Smooth muscle cell (in vitro differentiated cells): Measurements from ENCODE around the gene QSOX1. TPM values are rescaled to one million over a fixed set of nuclear protein-coding genes. Genes with fewer than 3 reads are reported as not detected.
A peak's percentile ranks its signal among the peaks of the same experiment; 100 is the strongest.

Source experiments
- DNase-seq: peaks from one replicate; lab custom pipeline; 2025; ENCODE audit not compliant: unreplicated experiment; lab: John Stamatoyannopoulos, UW
- H2AFZ ChIP-seq: fragments of 200-600 bp; sonication (generic); 2 replicates; pipeline ENCODE4 v1.6.0; 2016; ENCODE audit warnings: antibody characterized with exemption, low read depth, mild to moderate bottlenecking
- H3F3A ChIP-seq: fragments of 200-600 bp; sonication (generic); 2 replicates; pipeline ENCODE4 v1.6.0; 2017; ENCODE audit warnings: antibody characterized with exemption, low read depth
- H3K27ac ChIP-seq: fragments of 200-600 bp; sonication (generic); 2 replicates; pipeline ENCODE4 v1.5.1; 2016; ENCODE audit warnings: low read depth, mild to moderate bottlenecking
- H3K27me3 ChIP-seq: fragments of 200-600 bp; sonication (generic); 2 replicates; pipeline ENCODE4 v1.6.1; 2016; ENCODE audit warnings: low read depth, mild to moderate bottlenecking
- H3K36me3 ChIP-seq: fragments of 200-600 bp; sonication (generic); 2 replicates; pipeline ENCODE4 v1.5.1; 2016; ENCODE audit warnings: low read depth
- H3K4me1 ChIP-seq: fragments of 200-600 bp; sonication (generic); 2 replicates; pipeline ENCODE4 v1.5.1; 2016; ENCODE audit warnings: low read depth
- H3K4me2 ChIP-seq: fragments of 200-600 bp; sonication (generic); 2 replicates; pipeline ENCODE4 v1.6.0; 2016; ENCODE audit warnings: mild to moderate bottlenecking
- H3K4me3 ChIP-seq: fragments of 200-600 bp; sonication (generic); 2 replicates; pipeline ENCODE4 v1.5.1; 2016; ENCODE audit warnings: mild to moderate bottlenecking
- H3K79me2 ChIP-seq: fragments of 200-600 bp; sonication (generic); 2 replicates; pipeline ENCODE4 v1.6.0; 2016; ENCODE audit warnings: low read depth, mild to moderate bottlenecking
- H3K9ac ChIP-seq: fragments of 200-600 bp; sonication (generic); 2 replicates; pipeline ENCODE4 v1.6.0; 2016; ENCODE audit warnings: low read depth
- H3K9me3 ChIP-seq: fragments of 200-600 bp; sonication (generic); replicated peaks from 2 replicates; pipeline ENCODE4 v1.5.1; 2016; ENCODE audit warnings: low read depth
- H4K20me1 ChIP-seq: fragments of 200-600 bp; sonication (generic); 2 replicates; pipeline ENCODE4 v1.6.0; 2016; ENCODE audit warnings: low read depth
- WGBS: methylation state at CpG from one replicate; pipeline ENCODE4 v1.1.7; 2016; ENCODE audit warnings: low lambda C conversion rate; 5-methylcytosine and 5-hydroxymethylcytosine counted together
- polyA plus RNA-seq: library from polyadenylated mRNA; unstranded; fragments of >200 nt; fragmentation: Nextera tagmentation; extraction: Ambion mirVana; gene quantifications from 2 replicates; pipeline ENCODE4 v1.2.1, GENCODE V29; 2016
- total RNA-seq: library from RNA; depleted of rRNA; stranded (reverse); fragments of >200 nt; gene quantifications from 2 replicates; pipeline ENCODE4 v1.2.3, GENCODE V29; 2014
- TF ChIP-seq, protein P1 (sequence below): fragments of 200-600 bp; sonication (generic); IDR thresholded peaks from 2 replicates; pipeline ENCODE4 v1.5.1; 2017; ENCODE audit warnings: borderline replicate concordance, mild to moderate bottlenecking, antibody characterized with exemption; ENCODE audit not compliant: insufficient read depth, poor library complexity, severe bottlenecking

The QSOX1 gene
- total and polyA plus RNA-seq, 2 experiments from 2014 or later = 71.5 to 75.8 TPM

DNA sequence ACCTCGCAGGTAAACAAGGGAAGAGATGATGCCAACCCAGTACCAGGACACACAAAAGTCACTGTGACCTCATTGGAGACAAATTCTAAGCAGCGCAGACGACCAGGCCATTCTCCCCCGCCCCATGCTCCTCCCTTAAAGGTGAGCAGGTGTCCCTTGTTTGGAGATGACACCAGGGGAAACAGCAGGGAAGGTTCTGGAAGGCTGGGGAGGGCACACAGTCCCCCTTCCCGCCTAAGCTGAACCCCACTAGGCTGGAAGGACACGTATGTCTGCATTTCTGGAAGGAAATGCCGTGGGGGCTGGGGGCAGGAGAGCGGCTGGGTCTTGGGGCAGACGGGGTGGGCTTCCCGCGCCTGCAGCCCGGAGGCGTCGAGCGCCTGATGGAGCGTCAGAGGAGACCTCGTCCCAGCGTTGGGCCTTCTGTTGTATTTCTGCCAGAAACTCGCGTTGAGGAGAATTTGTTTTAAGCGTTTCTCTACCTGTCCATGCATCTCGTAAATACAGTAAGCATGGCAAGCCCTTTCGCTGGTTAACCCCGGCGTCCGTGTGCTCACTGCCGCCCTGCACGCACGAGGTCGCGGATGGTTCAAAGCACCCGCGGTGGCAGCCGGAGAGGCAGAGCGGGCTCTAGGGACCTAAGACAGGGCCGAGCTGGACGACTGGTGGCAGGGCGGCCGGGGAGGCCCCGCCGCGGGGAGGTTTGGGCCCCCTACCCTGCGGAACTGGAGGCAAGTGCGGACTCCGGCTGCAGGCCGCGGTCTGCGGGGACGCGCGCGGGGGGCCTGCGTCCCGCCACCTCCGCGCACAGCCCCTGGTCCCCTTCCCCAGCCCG, 74.2 kb downstream of the QSOX1 start:
- H3K27me3 ChIP-seq = peaks cover 100% of the 10 kb centered on the region
- no peaks in the 10 kb centered on the region for H3K36me3 ChIP-seq
- H4K20me1 ChIP-seq = no peaks in the 10 kb centered on the region
- H3K9me3 ChIP-seq = no peaks in the 10 kb centered on the region
- peak overlapping the region; percentile 95 for H3K4me2 ChIP-seq
- H3K9ac ChIP-seq = no peak overlapping the region
- DNase-seq = no peak
- H3K27ac ChIP-seq = no peak overlapping the region
- TF ChIP-seq, protein P1, sequence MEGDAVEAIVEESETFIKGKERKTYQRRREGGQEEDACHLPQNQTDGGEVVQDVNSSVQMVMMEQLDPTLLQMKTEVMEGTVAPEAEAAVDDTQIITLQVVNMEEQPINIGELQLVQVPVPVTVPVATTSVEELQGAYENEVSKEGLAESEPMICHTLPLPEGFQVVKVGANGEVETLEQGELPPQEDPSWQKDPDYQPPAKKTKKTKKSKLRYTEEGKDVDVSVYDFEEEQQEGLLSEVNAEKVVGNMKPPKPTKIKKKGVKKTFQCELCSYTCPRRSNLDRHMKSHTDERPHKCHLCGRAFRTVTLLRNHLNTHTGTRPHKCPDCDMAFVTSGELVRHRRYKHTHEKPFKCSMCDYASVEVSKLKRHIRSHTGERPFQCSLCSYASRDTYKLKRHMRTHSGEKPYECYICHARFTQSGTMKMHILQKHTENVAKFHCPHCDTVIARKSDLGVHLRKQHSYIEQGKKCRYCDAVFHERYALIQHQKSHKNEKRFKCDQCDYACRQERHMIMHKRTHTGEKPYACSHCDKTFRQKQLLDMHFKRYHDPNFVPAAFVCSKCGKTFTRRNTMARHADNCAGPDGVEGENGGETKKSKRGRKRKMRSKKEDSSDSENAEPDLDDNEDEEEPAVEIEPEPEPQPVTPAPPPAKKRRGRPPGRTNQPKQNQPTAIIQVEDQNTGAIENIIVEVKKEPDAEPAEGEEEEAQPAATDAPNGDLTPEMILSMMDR = no peak
- peaks cover 16% of the 10 kb centered on the region for H3K4me1 ChIP-seq
- 5% methylated on average over 45 of the region's 57 CpGs for WGBS
- peak overlapping the region; percentile 54 for H3K4me3 ChIP-seq
- peak overlapping the region; percentile 43 for H2AFZ ChIP-seq
- no peaks in the 10 kb centered on the region for H3F3A ChIP-seq
- H3K79me2 ChIP-seq = no peaks in the 10 kb centered on the region

DNA sequence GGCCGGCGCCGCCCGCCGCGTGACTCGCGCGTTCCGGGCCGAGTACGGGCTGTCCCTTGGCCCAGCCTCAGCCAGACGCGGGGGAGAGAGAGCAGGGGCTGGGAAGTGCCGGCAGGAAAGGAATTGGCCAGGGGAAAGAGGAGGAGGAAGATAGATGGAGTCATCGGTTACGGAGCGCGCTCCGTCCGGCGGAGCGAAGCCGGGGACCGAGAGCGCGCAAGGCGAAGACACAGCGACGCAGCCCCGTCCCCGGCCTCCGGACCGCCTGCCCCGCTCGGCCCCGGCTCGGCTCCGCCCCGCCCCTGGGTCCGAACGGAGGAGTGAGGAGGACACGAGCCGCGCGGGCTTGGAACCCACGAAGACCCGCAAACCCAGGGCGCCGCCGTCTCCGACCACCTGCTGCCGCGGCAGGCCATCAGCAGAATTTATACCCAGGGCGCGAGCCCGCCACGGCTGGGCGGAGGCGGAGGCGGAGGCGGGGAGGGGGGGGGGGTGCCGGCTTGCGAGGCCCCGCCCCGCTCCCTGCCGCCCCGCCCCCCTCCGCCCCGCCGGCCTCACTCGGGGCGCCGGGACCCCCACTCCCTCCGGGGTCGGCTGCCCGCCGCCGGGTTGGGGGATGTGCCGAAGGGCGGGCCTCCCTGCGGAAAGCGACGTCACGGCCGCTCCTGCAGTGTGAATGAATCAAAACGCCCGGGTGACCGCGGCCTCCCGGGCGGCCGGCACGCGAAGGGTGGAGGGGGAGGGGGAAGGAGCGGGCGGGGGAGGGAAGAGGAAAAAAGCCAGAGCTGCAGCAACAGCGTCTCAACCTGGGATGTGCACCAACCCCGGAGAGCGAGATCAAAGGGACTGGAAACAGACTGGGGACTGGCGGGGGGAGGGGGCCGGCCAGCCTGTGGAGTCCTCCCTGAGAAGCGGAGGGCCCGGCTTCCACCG, 75.1 kb downstream of the QSOX1 start, which contains the start of gene LHX4:
TSS of gene LHX4 (plus strand) at position 782 of the 933 bp plus-strand sequence. CDS start 266 bp downstream, outside the sequence.
- H3K79me2 ChIP-seq = no peaks in the 10 kb centered on the region
- no peaks in the 10 kb centered on the region for H3K9me3 ChIP-seq
- peak within 1 kb of the TSS; percentile 43 for H2AFZ ChIP-seq
- WGBS = 0% methylated on average over 34 of the region's 105 CpGs
- H3K27ac ChIP-seq = no peak within 1 kb of the TSS
- peak within 1 kb of the TSS; percentile 95 for H3K4me2 ChIP-seq
- H3K36me3 ChIP-seq = no peaks in the 10 kb centered on the region
- DNase-seq = no peak
- H3K4me1 ChIP-seq = peaks cover 22% of the 10 kb centered on the region
- peak within 1 kb of the TSS; percentile 54 for H3K4me3 ChIP-seq
- H3K9ac ChIP-seq = no peak within 1 kb of the TSS
- H3K27me3 ChIP-seq = peaks cover 100% of the 10 kb centered on the region
- TF ChIP-seq, protein P1 = no peak
- H3F3A ChIP-seq = no peaks in the 10 kb centered on the region
- H4K20me1 ChIP-seq = no peaks in the 10 kb centered on the region

DNA sequence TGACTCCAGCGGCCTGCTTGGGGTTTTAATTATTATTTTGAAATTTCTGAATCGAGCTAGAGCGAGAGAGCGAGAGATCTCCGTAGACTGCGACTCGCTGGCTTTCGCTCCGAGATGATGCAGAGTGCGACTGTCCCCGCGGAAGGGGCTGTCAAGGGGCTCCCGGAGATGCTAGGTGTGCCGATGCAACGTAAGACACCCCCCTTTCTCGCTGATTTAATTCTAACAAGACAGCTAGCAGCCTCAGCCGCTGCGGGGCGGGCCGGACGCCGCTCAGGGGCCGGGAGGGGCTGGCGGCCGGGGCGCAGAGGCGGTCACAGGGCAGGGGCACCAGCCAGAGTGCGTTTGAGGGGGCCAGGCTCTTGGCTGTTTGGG, 75.7 kb downstream of the QSOX1 start:
- TF ChIP-seq, protein P1 = no peak
- Histone ChIP-seq H3F3A (no peaks in the 10 kb centered on the region), H3K4me1 (peaks cover 28% of the 10 kb centered on the region), H3K36me3 (no peaks in the 10 kb centered on the region), H3K9ac (no peak overlapping the region), H3K9me3 (no peaks in the 10 kb centered on the region), H3K79me2 (no peaks in the 10 kb centered on the region), H3K4me2 (peak overlapping the region; percentile 95), H3K27me3 (peaks cover 100% of the 10 kb centered on the region), H2AFZ (peak overlapping the region; percentile 30), H3K4me3 (peak overlapping the region; percentile 54), H4K20me1 (no peaks in the 10 kb centered on the region), H3K27ac (no peak overlapping the region)
- under 1% methylated on average over 28 of the region's 28 CpGs for WGBS
- no peak for DNase-seq
